ENCODE measurements around the gene FAM170B.

- TF ChIP-seq, protein P1, sequence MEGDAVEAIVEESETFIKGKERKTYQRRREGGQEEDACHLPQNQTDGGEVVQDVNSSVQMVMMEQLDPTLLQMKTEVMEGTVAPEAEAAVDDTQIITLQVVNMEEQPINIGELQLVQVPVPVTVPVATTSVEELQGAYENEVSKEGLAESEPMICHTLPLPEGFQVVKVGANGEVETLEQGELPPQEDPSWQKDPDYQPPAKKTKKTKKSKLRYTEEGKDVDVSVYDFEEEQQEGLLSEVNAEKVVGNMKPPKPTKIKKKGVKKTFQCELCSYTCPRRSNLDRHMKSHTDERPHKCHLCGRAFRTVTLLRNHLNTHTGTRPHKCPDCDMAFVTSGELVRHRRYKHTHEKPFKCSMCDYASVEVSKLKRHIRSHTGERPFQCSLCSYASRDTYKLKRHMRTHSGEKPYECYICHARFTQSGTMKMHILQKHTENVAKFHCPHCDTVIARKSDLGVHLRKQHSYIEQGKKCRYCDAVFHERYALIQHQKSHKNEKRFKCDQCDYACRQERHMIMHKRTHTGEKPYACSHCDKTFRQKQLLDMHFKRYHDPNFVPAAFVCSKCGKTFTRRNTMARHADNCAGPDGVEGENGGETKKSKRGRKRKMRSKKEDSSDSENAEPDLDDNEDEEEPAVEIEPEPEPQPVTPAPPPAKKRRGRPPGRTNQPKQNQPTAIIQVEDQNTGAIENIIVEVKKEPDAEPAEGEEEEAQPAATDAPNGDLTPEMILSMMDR (IDR thresholded peaks at IDR 0.05) = no peak
- TF ChIP-seq POLR2A (IDR thresholded peaks at IDR 0.05) = no peak
These were observed 29.0 kb upstream of the FAM170B start for GRCh38 chr10:49162761-49163310.
